Testis (tissue), 3 donors: ENCODE data around the gene DDRGK1. TPM values are rescaled to one million over a fixed set of nuclear protein-coding genes. Genes with fewer than 3 reads are reported as not detected.

Source experiments
- DNase-seq: peaks from one replicate; pipeline ENCODE4 v3.0.0-alpha.2; 2019
- H3K27ac ChIP-seq, 2 donors: fragments of 200-600 bp; sonication (generic); one replicate each; pipeline ENCODE4 v1.5.1; 2019
- H3K27me3 ChIP-seq: fragments of 200-600 bp; sonication (generic); one replicate; pipeline ENCODE4 v1.5.1; 2019
- H3K36me3 ChIP-seq: fragments of 200-600 bp; sonication (generic); one replicate; pipeline ENCODE4 v1.5.1; 2017; ENCODE audit warnings: low read depth; ENCODE audit errors: missing control alignments
- H3K4me1 ChIP-seq: fragments of 200-600 bp; sonication (generic); one replicate; pipeline ENCODE4 v1.5.1; 2019
- H3K4me3 ChIP-seq, 2 donors: fragments of 200-600 bp; sonication (generic); one replicate each; pipeline ENCODE4 v1.5.1; 2017 to 2019
- H3K9me3 ChIP-seq: fragments of 200-600 bp; sonication (generic); one replicate; pipeline ENCODE4 v1.5.1; 2017
- CTCF ChIP-seq, 3 experiments: fragments of 450-650 bp in 2 of 3; fragments of 200-600 bp in 1 of 3; sonication (generic) in 1 of 3; IDR thresholded peaks; one replicate each; pipeline ENCODE4 v1.5.1; 2016 to 2019; ENCODE audit warnings: antibody characterized with exemption in 3 of 3, mild to moderate bottlenecking in 2 of 3, moderate library complexity in 1 of 3
- POLR2A ChIP-seq: fragments of 450-650 bp; IDR thresholded peaks from one replicate; pipeline ENCODE4 v1.6.1; 2017; ENCODE audit warnings: antibody characterized with exemption, mild to moderate bottlenecking, moderate library complexity
- WGBS, 2 donors: methylation state at CpG; one replicate each; pipeline ENCODE4 v1.1.5; 2018; 5-methylcytosine and 5-hydroxymethylcytosine counted together
- intact Hi-C: fragments of 100-400 bp; cut with DNase I; formaldehyde crosslinking; loops from one replicate; pipeline ENCODE4 v1.15.1; 2023; ENCODE audit warnings: low total_unique reads
- polyA plus RNA-seq: library from polyadenylated mRNA; stranded (reverse); fragments of 350-450 nt; fragmentation: Illumina TruSeq; extraction: RNeasy Lipid Tissue Mini Kit (QIAGEN cat#74804); gene quantifications from one replicate; pipeline ENCODE4 v1.2.3, GENCODE V29; 2014; ENCODE audit warnings: low read depth, low replicate concordance; ENCODE audit not compliant: insufficient read depth
- total RNA-seq, 2 donors: library from RNA; depleted of rRNA; stranded (reverse); fragments of >200 nt; gene quantifications; one replicate each; pipeline ENCODE4 v1.2.3, GENCODE V29; 2016

Gene DDRGK1
- total and polyA plus RNA-seq, 3 donors from 2014 or later = 57.2 to 93.8 (median 78.9) TPM

- Histone ChIP-seq H3K27me3 (no peaks in the 10 kb centered on the region), H3K4me1 (no peaks in the 10 kb centered on the region), H3K4me3 (no peak overlapping the region), H3K27ac (no peak overlapping the region), H3K36me3 (peaks cover 7% of the 10 kb centered on the region), H3K9me3 (no peaks in the 10 kb centered on the region)
- 91 to 97% methylated on average over 7 to 10 of the region's 10 CpGs for WGBS, 2 donors
- no peak for DNase-seq
- intact Hi-C loops = no loop called here
- TF ChIP-seq CTCF (IDR thresholded peaks at IDR 0.05) (no peak), POLR2A (no peak)
Observed at GRCh38 chr20:3194617-3195280, 9.7 kb downstream of the DDRGK1 start.

GRCh38 chr20:3193806-3194616, 10.5 kb downstream of the DDRGK1 start:
- H3K4me1 ChIP-seq = no peaks in the 10 kb centered on the region
- H3K9me3 ChIP-seq = no peaks in the 10 kb centered on the region
- WGBS, 2 donors = 90 to 95% methylated on average over 14 of the region's 14 CpGs
- DNase-seq = no peak
- no peak overlapping the region for H3K27ac ChIP-seq
- no peak overlapping the region for H3K4me3 ChIP-seq
- no peak for TF ChIP-seq POLR2A
- TF ChIP-seq CTCF (IDR thresholded peaks at IDR 0.05) = no peak
- H3K36me3 ChIP-seq = peaks cover 7% of the 10 kb centered on the region
- intact Hi-C loops = no loop called here
- no peaks in the 10 kb centered on the region for H3K27me3 ChIP-seq

GRCh38 chr20:3192226-3193015, 12.1 kb downstream of the DDRGK1 start:
- Histone ChIP-seq H3K36me3 (peaks cover 7% of the 10 kb centered on the region), H3K27me3 (no peaks in the 10 kb centered on the region), H3K4me3 (no peak overlapping the region), H3K27ac (no peak overlapping the region), H3K9me3 (no peaks in the 10 kb centered on the region), H3K4me1 (no peaks in the 10 kb centered on the region)
- 91 to 94% methylated on average over 16 to 18 of the region's 18 CpGs for WGBS, 2 donors
- TF ChIP-seq POLR2A (no peak), CTCF (IDR thresholded peaks at IDR 0.05) (no peak)
- intact Hi-C loops = no loop called here
- DNase-seq = no peak

GRCh38 chr20:3190681-3191111, 13.8 kb downstream of the DDRGK1 start:
- Histone ChIP-seq H3K4me1 (no peaks in the 10 kb centered on the region), H3K4me3 (no peak overlapping the region), H3K9me3 (no peaks in the 10 kb centered on the region), H3K36me3 (peaks cover 7% of the 10 kb centered on the region), H3K27me3 (no peaks in the 10 kb centered on the region), H3K27ac (no peak overlapping the region)
- no peak for DNase-seq
- intact Hi-C loops = no loop called here
- no peak for TF ChIP-seq POLR2A
- no peak for TF ChIP-seq CTCF (IDR thresholded peaks at IDR 0.05)
- WGBS, 2 donors = 84 to 100% methylated on average over 1 to 14 of the region's 14 CpGs
